SK-N-SH treated with all-trans-retinoic acid at 6 μM for 48 hours (cell line): ENCODE data around the gene RMND1.

Source experiments
- ATAC-seq: fragments of 200-7000 bp; cut with Tn5 transposase; 3 replicates; pipeline ENCODE4 v1.9.1; 2020; ENCODE audit warnings: mild to moderate bottlenecking, moderate library complexity
- ARNTL ChIP-seq: fragments of 450-650 bp; formaldehyde crosslinking; IDR thresholded peaks from 2 replicates; pipeline ENCODE4 v1.5.0; 2020; ENCODE audit warnings: low read depth, mild to moderate bottlenecking, moderate library complexity, borderline replicate concordance
- BACH2 ChIP-seq: fragments of 250-450 bp; sonication (Bioruptor Pico); IDR thresholded peaks from 2 replicates; pipeline ENCODE4 v1.9.0; 2021; ENCODE audit warnings: mild to moderate bottlenecking, borderline replicate concordance
- CREB5 ChIP-seq: fragments of 250-450 bp; sonication (Bioruptor Pico); IDR thresholded peaks from 2 replicates; pipeline ENCODE4 v1.5.1; 2020; ENCODE audit warnings: low read depth, mild to moderate bottlenecking, moderate library complexity
- CSDC2 ChIP-seq: fragments of 250-450 bp; sonication (Bioruptor Pico); IDR thresholded peaks from 2 replicates; pipeline ENCODE4 v1.5.0; 2020; ENCODE audit warnings: mild to moderate bottlenecking, moderate library complexity
- ESRRG ChIP-seq: fragments of 250-450 bp; sonication (Bioruptor Pico); IDR thresholded peaks from 2 replicates; pipeline ENCODE4 v1.6.1; 2021; ENCODE audit warnings: mild to moderate bottlenecking
- GLIS3 ChIP-seq: fragments of 250-450 bp; sonication (Bioruptor Pico); IDR thresholded peaks from 2 replicates; pipeline ENCODE4 v1.5.0; 2020; ENCODE audit warnings: mild to moderate bottlenecking, moderate library complexity
- ISL1 ChIP-seq: fragments of 250-450 bp; sonication (Bioruptor Pico); IDR thresholded peaks from 2 replicates; pipeline ENCODE4 v2.1.2; 2022; ENCODE audit warnings: mild to moderate bottlenecking, moderate library complexity
- OSR1 ChIP-seq: fragments of 250-450 bp; sonication (Bioruptor Pico); IDR thresholded peaks from 2 replicates; pipeline ENCODE4 v1.8.0; 2022; ENCODE audit warnings: moderate library complexity, mild to moderate bottlenecking, inconsistent platforms
- PATZ1 ChIP-seq: fragments of 250-450 bp; sonication (Bioruptor Pico); IDR thresholded peaks from 2 replicates; pipeline ENCODE4 v1.8.0; 2020; ENCODE audit warnings: mild to moderate bottlenecking, moderate library complexity, borderline replicate concordance
- PPARA ChIP-seq: fragments of 250-450 bp; sonication (Bioruptor Pico); IDR thresholded peaks from 2 replicates; pipeline ENCODE4 v1.5.0; 2020; ENCODE audit warnings: mild to moderate bottlenecking, borderline replicate concordance
- RARB ChIP-seq: fragments of 250-450 bp; sonication (Bioruptor Pico); IDR thresholded peaks from 2 replicates; pipeline ENCODE4 v1.8.0; 2021; ENCODE audit warnings: mild to moderate bottlenecking, moderate library complexity
- SNAI2 ChIP-seq: fragments of 250-450 bp; sonication (Bioruptor Pico); IDR thresholded peaks from 2 replicates; pipeline ENCODE4 v1.5.0; 2020; ENCODE audit warnings: mild to moderate bottlenecking, moderate library complexity
- TOX ChIP-seq: fragments of 250-450 bp; sonication (Bioruptor Pico); IDR thresholded peaks from 2 replicates; pipeline ENCODE4 v1.8.0; 2021; ENCODE audit warnings: mild to moderate bottlenecking, moderate library complexity, borderline replicate concordance
- TSHZ2 ChIP-seq: fragments of 250-450 bp; sonication (Bioruptor Pico); IDR thresholded peaks from 2 replicates; pipeline ENCODE4 v1.5.0; 2020; ENCODE audit warnings: mild to moderate bottlenecking, moderate library complexity
- ZFP3 ChIP-seq: fragments of 250-450 bp; sonication (Bioruptor Pico); IDR thresholded peaks from 2 replicates; pipeline ENCODE4 v1.5.0; 2020; ENCODE audit warnings: mild to moderate bottlenecking, moderate library complexity
- ZFP30 ChIP-seq: fragments of 450-650 bp; formaldehyde crosslinking; IDR thresholded peaks from 2 replicates; pipeline ENCODE4 v1.5.0; 2022; ENCODE audit warnings: mild to moderate bottlenecking, moderate library complexity
- ZNF565 ChIP-seq: fragments of 450-650 bp; formaldehyde crosslinking; conservative IDR thresholded peaks from 2 replicates; pipeline ENCODE4 v1.5.0; 2020; ENCODE audit warnings: low read depth, mild to moderate bottlenecking, moderate library complexity
- ZNF8 ChIP-seq: fragments of 450-650 bp; formaldehyde crosslinking; IDR thresholded peaks from 2 replicates; pipeline ENCODE4 v1.5.0; 2020; ENCODE audit warnings: mild to moderate bottlenecking, moderate library complexity

RMND1 gene

GRCh38 chr6:151400473-151400872, 51.5 kb downstream of the RMND1 start:
- no peak for TF ChIP-seq PATZ1 (CRISPR knock-in tag)
- peak; percentile 12; the same call in 1 of the 3 replicates for ATAC-seq

GRCh38 chr6:151399679-151400078, 52.2 kb downstream of the RMND1 start:
- no peak for TF ChIP-seq PATZ1 (CRISPR knock-in tag)
- TF ChIP-seq ISL1 (CRISPR knock-in tag): no peak
- TF ChIP-seq ZNF565 (CRISPR knock-in tag): no peak
- TF ChIP-seq CSDC2 (CRISPR knock-in tag): no peak
- no peak for TF ChIP-seq ZNF8 (CRISPR knock-in tag)
- no peak for TF ChIP-seq ZFP30 (CRISPR knock-in tag)
- TF ChIP-seq GLIS3 (CRISPR knock-in tag): no peak
- TF ChIP-seq ESRRG (CRISPR knock-in tag): no peak
- TF ChIP-seq CREB5: no peak
- no peak for TF ChIP-seq BACH2
- no peak for TF ChIP-seq TSHZ2 (CRISPR knock-in tag)
- TF ChIP-seq PPARA (CRISPR knock-in tag): no peak
- no peak for TF ChIP-seq SNAI2 (CRISPR knock-in tag)
- TF ChIP-seq OSR1 (CRISPR knock-in tag): no peak
- TF ChIP-seq TOX (CRISPR knock-in tag): no peak
- ATAC-seq: no peak

- no peak for ATAC-seq
- TF ChIP-seq CSDC2 (CRISPR knock-in tag) (no peak), ARNTL (CRISPR knock-in tag) (no peak), RARB (CRISPR knock-in tag) (no peak), ZNF565 (CRISPR knock-in tag) (no peak), ZFP3 (CRISPR knock-in tag) (no peak), ISL1 (CRISPR knock-in tag) (no peak), PATZ1 (CRISPR knock-in tag) (no peak), ZFP30 (CRISPR knock-in tag) (no peak), ESRRG (CRISPR knock-in tag) (no peak), CREB5 (no peak)
These were observed 58.5 kb downstream of the RMND1 start for GRCh38 chr6:151393410-151393809.
